ENCODE data around the gene STXBP6. TPM values are rescaled to one million over a fixed set of nuclear protein-coding genes. Genes with fewer than 3 reads are reported as not detected.

The STXBP6 gene
- total and polyA plus RNA-seq, 2 of the 13 experiments (the other 11 are each of a cell fraction or from before 2014, with no cell fraction given): 35.3 to 42.8 TPM

GRCh38 chr14:24813819-24814259, 236.1 kb downstream of the STXBP6 start:
- WGBS (ENCODE audit: low lambda C conversion rate): 91% methylated on average over 2 of the region's 2 CpGs
- no peak overlapping the region for H3K27ac ChIP-seq (ENCODE audit: extremely low read length, insufficient read depth, low read length)
- ATAC-seq: no peak
- H3K4me3 ChIP-seq (replicated peaks in 1 of 3; ENCODE audit: insufficient read depth in 1 of 3, low read depth in 2 of 3, low read length in 3 of 3): no peak overlapping the region
- FAIRE-seq: no peak
- DNase-seq (ENCODE audit: low spot score): peak; percentile 76
- no peaks in the 10 kb centered on the region for H3K27me3 ChIP-seq (ENCODE audit: control insufficient read depth in 1 of 2, insufficient read depth in 2 of 2, low read length in 2 of 2)
- ChIA-PET CTCF (ENCODE audit: low intra/inter-chr PET ratio, low total read pairs) (no interaction called here), POLR2A (interaction anchor here (0.7 to 10.7 kb wide), 3 partner anchors 25 to 232 kb away, joined by 3 to 380 read pairs (median 6); no protein-coding TSS in a partner anchor)
- intact Hi-C loops (cut with micrococcal nuclease; ENCODE audit: unreplicated experiment): no loop called here
- no peaks in the 10 kb centered on the region for H4K20me1 ChIP-seq (ENCODE audit: insufficient read depth, low read length)
- no peaks in the 10 kb centered on the region for H3K79me2 ChIP-seq (ENCODE audit: insufficient read depth, low read length)
- no peak overlapping the region for H2AFZ ChIP-seq (ENCODE audit: low read length)
- BruUV-seq (replicated peaks): no TSS peak
- no peaks in the 10 kb centered on the region for H3K36me3 ChIP-seq (replicated peaks in 1 of 2; ENCODE audit: control insufficient read depth in 1 of 2, insufficient read depth in 2 of 2, low read length in 2 of 2)
- H3K9me3 ChIP-seq (ENCODE audit: low read length): no peaks in the 10 kb centered on the region
- H3K9ac ChIP-seq (ENCODE audit: insufficient read depth, low read depth, low read length): no peak overlapping the region
- in situ Hi-C loops (cut with HindIII; ENCODE audit: extremely low pct_ligation_motif_present, low pct_unique_long_range_greater_than_20kb): no loop called here
- H3K4me1 ChIP-seq (ENCODE audit: insufficient read depth, low read length): peaks cover 78% of the 10 kb centered on the region
- peak overlapping the region; percentile 19; the same call in 1 of the 2 replicates for H3K4me2 ChIP-seq (ENCODE audit: low read depth, low read length)
- TF ChIP-seq KDM3A (CRISPR knock-in tag; IDR thresholded peaks at IDR 0.05; ENCODE audit: low read depth) (no peak), ZNF124 (CRISPR knock-in tag; IDR thresholded peaks at IDR 0.05) (no peak), ZNF546 (CRISPR knock-in tag; conservative IDR thresholded peaks at IDR 0.05) (no peak), HINFP (CRISPR knock-in tag; IDR thresholded peaks at IDR 0.05; ENCODE audit: low read depth) (no peak), PHF8 (CRISPR knock-in tag; IDR thresholded peaks at IDR 0.05) (0 out of 2 replicates have a peak, but pooled peaks have one; percentile 30), ZNF713 (CRISPR knock-in tag; IDR thresholded peaks at IDR 0.05) (no peak), FLYWCH1 (CRISPR knock-in tag; IDR thresholded peaks at IDR 0.05) (no peak), ZFX (CRISPR knock-in tag; IDR thresholded peaks at IDR 0.05; ENCODE audit: low read depth) (no peak), LBX2 (CRISPR knock-in tag; IDR thresholded peaks at IDR 0.05; ENCODE audit: borderline replicate concordance) (no peak), SNRNP70 (IDR thresholded peaks at IDR 0.05; ENCODE audit: low read depth, low read length) (no peak), HHEX (CRISPR knock-in tag; IDR thresholded peaks at IDR 0.05) (no peak), ARHGAP35 (CRISPR knock-in tag; IDR thresholded peaks at IDR 0.05; ENCODE audit: borderline replicate concordance) (no peak), ZBTB2 (CRISPR knock-in tag; IDR thresholded peaks at IDR 0.05; ENCODE audit: low read depth) (no peak), HMG20B (CRISPR knock-in tag; conservative IDR thresholded peaks at IDR 0.05) (no peak), ZNF598 (CRISPR knock-in tag; IDR thresholded peaks at IDR 0.05; ENCODE audit: borderline replicate concordance) (0 out of 2 replicates have a peak, but pooled peaks have one; percentile 57), MIER2 (CRISPR knock-in tag; IDR thresholded peaks at IDR 0.05) (no peak)

All from HepG2 (cell line).